ENCODE data around the gene ARHGAP25.

DNA sequence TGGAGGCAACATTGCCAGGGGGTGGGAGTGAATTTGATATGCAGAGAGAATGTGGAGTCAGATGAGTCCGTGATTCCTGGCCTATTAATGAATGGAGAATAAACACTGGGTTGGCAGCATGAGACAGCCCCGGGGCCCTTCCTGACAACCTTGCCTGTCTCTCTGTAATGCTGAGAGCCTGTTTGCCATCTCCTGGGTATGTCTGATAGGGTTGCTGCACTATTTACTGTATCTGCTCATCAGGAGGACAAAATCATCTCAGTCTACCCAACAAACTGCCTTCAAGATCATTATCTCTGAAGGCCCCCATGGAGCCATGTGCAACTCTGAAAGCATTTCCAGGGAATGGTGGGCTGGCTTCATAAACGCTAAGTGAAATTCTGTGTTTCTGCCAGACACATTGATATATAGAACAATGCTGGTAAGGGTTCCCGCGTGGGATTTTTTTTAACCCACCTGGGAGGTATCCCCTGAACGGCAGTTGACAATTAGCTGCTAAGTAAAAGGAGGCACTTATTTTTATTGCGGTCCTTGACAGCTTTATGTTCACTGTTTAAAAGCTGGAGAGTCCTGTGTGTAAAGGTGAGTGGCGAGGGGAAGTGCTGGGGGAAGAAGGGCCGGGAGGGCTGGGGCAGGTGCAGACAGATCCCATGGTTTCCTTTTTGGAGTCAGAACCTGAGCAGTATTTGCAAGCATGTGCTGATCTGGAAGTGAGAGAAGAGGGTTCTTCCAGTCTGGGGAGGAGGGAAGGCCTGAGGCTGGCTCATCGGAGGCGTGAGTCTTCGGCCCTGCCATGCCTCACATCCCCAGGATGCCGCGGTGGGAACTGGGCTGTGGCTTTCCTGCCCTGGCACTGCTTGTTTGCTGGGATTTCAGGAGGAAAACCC is 64.8 kb downstream of the ARHGAP25 start:
- TF ChIP-seq, protein P1, sequence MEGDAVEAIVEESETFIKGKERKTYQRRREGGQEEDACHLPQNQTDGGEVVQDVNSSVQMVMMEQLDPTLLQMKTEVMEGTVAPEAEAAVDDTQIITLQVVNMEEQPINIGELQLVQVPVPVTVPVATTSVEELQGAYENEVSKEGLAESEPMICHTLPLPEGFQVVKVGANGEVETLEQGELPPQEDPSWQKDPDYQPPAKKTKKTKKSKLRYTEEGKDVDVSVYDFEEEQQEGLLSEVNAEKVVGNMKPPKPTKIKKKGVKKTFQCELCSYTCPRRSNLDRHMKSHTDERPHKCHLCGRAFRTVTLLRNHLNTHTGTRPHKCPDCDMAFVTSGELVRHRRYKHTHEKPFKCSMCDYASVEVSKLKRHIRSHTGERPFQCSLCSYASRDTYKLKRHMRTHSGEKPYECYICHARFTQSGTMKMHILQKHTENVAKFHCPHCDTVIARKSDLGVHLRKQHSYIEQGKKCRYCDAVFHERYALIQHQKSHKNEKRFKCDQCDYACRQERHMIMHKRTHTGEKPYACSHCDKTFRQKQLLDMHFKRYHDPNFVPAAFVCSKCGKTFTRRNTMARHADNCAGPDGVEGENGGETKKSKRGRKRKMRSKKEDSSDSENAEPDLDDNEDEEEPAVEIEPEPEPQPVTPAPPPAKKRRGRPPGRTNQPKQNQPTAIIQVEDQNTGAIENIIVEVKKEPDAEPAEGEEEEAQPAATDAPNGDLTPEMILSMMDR (conservative IDR thresholded peaks at IDR 0.05; ENCODE audit: low read depth in 2 of 2) = no peak
- no peak for TF ChIP-seq EZH2 (IDR thresholded peaks at IDR 0.05; ENCODE audit: low read depth, unreplicated experiment)
- TF ChIP-seq EZH2phosphoT487 (IDR thresholded peaks at IDR 0.05; ENCODE audit: unreplicated experiment) = no peak
- TF ChIP-seq, protein P2, sequence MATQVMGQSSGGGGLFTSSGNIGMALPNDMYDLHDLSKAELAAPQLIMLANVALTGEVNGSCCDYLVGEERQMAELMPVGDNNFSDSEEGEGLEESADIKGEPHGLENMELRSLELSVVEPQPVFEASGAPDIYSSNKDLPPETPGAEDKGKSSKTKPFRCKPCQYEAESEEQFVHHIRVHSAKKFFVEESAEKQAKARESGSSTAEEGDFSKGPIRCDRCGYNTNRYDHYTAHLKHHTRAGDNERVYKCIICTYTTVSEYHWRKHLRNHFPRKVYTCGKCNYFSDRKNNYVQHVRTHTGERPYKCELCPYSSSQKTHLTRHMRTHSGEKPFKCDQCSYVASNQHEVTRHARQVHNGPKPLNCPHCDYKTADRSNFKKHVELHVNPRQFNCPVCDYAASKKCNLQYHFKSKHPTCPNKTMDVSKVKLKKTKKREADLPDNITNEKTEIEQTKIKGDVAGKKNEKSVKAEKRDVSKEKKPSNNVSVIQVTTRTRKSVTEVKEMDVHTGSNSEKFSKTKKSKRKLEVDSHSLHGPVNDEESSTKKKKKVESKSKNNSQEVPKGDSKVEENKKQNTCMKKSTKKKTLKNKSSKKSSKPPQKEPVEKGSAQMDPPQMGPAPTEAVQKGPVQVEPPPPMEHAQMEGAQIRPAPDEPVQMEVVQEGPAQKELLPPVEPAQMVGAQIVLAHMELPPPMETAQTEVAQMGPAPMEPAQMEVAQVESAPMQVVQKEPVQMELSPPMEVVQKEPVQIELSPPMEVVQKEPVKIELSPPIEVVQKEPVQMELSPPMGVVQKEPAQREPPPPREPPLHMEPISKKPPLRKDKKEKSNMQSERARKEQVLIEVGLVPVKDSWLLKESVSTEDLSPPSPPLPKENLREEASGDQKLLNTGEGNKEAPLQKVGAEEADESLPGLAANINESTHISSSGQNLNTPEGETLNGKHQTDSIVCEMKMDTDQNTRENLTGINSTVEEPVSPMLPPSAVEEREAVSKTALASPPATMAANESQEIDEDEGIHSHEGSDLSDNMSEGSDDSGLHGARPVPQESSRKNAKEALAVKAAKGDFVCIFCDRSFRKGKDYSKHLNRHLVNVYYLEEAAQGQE (IDR thresholded peaks at IDR 0.05; ENCODE audit: unreplicated experiment) = no peak
- no peak for TF ChIP-seq POLR2AphosphoS5 (IDR thresholded peaks at IDR 0.05; ENCODE audit: low read depth)
- TF ChIP-seq, protein P3, sequence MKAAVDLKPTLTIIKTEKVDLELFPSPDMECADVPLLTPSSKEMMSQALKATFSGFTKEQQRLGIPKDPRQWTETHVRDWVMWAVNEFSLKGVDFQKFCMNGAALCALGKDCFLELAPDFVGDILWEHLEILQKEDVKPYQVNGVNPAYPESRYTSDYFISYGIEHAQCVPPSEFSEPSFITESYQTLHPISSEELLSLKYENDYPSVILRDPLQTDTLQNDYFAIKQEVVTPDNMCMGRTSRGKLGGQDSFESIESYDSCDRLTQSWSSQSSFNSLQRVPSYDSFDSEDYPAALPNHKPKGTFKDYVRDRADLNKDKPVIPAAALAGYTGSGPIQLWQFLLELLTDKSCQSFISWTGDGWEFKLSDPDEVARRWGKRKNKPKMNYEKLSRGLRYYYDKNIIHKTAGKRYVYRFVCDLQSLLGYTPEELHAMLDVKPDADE (IDR thresholded peaks at IDR 0.05) = no peak
